ENCODE results near the gene RIC3.

The RIC3 gene

DNA sequence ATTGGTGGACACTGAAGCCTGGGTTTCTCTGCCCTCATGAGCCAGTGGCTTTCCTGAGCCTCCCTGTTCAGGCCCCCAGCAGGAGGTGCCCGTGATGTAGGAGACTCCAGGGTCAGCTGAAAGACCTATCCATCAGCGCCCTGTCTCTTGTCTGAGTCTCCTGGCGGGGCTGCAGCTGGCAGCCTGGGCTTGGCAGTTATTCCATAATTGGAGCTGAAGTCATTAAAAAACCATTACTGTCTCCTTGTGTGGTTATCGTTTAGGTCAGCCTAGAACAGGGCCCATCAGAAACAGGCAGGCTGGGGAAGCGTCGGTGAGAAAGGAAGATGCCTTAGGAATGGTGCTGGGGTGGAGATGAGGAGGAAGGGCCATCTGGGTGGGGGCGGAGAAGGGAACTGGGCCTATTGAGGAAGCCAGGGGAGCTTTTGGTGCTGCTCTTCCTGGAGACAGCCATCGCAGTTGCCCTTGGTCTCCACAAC, 82.8 kb downstream of the RIC3 start:
- DNase-seq: no peak

DNA sequence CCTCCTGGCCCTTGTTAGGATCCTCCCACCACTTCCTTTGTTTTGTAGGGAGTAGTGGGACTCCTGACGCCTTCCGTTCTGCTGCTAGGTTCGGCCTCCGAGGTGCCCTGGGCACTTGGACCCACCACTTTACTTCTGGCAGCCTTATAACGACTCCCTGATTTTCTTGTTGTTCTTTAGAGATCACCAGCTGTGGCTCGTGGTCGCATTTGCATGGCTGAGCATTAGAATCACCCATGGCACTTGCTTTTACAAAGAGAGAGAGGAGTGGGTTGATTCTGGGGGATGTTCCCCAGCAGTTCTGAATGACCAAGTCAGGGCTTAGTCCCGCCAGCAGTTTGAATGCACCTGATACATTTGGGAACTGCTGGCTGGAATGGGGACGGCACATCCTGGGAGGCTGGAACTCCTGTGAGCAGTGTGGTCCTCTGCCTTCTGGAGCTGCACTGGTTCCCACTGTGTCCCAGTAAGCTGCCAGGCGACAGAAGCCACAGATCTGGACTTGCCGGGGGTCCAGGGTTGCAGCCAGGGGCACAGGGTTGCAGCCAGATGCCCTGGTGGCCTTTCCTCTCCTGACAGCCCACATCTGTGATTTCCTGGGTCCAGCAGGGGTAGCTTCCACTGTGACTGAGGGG, 83.7 kb downstream of the RIC3 start:
- DNase-seq: no peak

DNA sequence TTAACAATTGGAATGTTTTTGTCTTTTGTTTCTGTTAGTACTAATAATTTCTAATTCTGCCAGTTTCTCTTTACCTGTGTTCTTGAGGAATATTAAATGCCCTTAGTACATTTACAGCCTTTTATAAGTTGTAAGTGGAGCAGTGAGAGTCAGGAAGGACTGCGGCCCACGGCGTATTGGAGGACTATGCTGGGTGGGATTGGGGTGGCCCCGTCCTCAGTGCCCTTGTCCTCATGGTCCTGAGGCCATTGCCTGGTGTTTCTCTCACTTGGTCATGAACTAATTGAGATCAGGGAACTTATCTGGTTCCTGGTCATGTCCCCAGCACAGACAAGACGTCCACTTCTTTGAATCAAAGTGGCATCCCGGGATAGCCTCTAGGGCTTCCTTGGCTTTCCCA, 84.5 kb downstream of the RIC3 start:
- no peak for DNase-seq

DNA sequence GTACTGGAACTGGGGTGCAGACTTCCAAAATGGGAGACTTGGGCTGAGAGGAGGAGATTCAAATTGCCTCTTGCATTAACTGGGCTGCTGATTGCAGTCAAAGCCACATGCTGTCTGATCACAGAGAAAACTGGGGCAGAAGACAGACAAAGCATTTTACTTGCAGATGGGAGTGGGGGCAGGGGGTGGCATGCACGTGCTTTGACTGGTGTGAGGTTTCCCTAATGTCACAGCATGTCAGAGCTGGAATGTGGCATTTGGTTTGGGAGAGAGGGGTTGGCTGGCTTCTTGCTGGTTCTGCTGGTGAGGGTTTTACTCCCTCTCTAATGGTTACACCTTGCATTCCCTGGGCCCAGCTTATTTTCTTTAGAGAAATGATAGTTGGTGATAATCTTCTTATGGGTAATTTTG, 84.9 kb downstream of the RIC3 start:
- no peak for DNase-seq

DNA sequence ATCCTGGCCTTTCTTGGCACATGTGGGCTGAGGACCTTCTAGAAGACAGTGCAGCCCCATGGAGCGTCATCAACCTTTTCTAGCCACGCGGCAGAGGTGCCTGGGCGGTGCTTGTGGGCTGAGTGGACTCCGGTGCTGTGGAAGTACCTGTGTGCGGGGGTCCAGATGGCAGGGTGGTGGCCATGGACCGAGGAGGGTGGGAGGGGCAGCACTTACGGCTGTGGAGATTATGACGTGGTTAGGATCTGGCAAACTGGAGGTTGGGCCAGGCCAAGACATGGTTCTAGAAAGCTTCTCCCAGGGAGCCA, 85.8 kb downstream of the RIC3 start:
- DNase-seq: no peak

DNA sequence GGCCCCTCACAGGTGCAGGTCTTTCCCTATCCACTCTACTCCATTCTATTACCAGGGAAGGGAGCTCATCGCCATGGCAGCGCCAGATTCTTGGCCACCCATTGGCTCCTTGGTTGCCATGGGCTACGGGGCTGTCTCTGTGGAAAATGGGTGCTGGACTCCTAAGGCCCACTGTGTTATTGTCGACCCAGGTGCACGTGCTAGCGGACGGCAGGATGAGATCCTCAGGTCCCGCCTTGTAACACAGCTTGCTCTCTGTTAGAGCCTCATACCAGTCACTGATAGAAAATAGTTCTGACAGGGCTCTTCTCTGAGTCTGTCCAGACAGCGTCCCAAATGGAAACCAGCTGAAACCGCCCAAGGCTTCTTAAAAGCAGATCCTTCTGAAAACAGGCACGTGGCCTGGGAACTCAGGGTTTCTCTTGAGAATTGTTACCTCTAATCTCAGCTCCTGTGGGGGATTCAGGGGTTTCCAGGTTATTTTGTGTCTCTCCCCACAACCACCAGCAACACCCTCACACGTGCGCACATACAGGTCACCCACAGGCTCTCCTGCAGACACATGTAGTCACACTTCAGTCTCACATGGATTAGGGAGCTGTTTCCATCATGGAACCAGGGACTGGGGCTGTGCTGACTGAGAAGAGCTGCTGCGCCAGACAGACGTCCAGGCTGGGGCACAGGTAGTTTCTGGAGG, 86.3 kb downstream of the RIC3 start:
- no peak for DNase-seq

DNA sequence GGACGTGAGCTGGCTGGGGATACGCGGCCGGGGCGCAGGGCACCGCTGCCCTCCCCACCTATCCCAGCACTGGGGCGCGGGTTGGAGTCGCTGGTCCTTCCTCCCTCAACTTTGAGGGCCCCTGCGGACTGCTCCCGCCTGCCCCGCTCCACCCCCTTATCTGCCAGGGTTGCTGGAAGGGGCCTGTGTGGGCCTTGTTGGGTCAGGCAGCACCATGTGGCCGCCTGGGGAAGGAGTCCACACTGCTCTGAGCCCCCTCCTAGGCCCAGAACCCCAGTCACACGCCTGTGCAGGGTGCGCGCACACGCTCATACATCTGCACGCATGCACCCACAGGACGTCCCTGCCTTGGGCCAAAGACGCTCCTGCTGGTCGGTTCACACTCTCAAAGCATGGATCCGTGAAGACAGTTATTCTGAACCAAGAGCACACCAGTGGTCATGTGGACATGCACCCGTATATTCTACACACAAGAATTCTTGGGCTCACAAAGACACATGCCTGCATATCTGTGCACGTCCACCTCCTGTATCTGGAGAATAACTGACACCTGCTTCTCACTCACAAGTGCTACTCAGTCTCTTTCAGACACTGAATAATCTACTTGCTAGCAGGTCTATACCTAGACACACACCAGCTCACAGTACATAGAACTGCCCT, 87.1 kb downstream of the RIC3 start:
- no peak for DNase-seq

DNA sequence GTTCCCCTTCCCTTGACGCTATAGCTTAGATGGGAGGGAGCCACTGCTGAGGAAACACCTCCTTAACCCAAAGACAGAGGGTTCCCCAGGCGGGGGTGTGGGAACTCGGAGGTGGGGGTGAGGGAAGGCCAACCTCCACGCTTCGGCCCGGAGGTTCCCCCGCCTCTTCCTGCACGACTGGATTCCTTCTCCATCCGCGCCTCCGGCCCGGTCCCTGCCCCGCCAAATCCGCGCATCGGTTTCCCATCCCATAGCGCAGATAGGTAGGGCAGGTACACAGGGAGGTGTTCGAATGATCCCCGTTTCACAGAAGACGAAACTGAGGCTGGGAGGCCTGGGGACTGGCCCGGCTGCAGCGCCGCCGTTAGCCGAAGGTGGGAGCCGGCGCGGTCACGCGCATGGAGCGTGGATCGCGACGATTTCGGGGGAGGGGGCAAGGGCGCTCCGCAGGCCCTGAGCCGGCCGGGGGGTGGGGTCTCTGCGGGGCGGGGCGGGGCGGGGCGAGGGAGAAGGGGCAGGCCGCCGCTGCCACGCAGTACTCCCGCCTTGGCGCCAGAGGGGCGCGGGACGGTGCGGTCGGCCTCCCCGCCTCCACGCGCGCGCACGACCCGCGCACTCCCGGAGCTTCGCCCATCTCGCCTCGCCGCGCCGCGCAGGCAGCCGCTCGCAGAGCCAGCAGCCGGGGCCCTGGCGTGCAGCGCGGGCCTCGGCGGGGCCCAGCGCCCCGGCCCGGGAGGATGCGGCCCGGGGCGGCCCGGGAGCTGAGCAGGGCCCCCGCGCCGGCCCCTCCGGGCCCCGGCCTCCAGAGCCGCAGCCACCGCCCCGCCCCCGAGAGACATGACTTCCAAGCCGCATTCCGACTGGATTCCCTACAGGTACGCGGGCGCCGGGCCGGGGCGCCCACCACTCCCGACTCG, 87.9 kb downstream of the RIC3 start, which contains the start of gene TUB:
Gene TUB (plus strand): TSS at position 538 of the 917 bp plus-strand sequence. CDS start 300 bp downstream, at position 838.
- DNase-seq: peak in 2 of 3 donors; percentile 19 to 45

DNA sequence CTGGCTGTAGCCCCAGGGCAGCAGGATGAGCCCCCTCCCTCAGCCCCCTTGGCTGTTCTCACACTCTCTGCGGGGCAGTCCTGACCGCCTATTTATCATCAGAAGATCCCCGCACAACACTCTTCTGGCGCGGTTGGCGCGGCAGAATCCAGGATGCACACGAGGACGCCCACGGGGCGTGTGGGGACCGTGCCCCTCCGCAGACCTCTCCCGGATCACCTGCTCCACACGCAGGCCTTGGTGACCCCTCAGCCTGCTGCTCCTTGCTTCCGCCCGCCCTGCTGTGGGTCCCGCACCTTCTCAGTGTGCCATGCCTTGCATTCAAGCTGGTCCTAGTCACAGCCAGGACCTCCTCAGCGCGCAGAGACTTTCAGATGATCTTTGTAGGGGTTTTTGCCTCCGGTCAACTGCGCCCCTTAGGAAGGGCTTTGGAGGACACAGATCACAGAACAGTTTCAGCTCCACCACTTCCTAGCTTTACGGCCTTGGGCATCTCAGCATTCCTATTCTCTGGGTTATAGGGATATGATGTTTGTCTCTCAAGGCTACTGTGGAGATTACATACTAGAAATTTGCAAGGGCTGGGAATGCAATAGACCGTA, 88.7 kb downstream of the RIC3 start:
- no peak for DNase-seq

DNA sequence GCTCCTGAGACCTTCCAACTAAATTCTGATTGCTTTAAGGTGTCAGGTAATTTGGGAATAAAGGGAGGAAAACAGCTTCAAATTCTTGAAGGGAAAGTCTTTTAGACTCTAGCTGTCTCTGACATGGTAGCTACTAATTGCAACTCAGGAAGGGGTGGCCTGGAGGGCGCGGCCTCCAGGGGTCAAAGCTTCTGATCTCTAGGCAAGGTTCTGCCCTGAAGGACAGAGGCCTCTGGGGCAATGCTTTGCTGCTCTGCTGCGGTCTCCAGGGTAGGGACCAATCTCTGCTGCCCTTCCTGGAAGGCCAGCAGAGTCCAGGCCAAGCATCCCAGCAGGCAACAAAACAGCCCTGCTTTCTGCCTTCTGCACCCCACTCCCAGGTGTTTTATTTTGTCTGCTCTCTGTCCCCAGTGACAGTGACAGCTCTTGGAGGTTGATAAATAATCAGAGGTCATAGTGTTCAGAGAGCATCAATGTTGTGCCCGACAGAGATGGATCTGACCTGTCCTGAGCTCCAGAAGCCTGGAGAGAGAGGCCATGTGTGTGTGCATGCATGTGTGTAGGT, 89.6 kb downstream of the RIC3 start:
- no peak for DNase-seq

DNA sequence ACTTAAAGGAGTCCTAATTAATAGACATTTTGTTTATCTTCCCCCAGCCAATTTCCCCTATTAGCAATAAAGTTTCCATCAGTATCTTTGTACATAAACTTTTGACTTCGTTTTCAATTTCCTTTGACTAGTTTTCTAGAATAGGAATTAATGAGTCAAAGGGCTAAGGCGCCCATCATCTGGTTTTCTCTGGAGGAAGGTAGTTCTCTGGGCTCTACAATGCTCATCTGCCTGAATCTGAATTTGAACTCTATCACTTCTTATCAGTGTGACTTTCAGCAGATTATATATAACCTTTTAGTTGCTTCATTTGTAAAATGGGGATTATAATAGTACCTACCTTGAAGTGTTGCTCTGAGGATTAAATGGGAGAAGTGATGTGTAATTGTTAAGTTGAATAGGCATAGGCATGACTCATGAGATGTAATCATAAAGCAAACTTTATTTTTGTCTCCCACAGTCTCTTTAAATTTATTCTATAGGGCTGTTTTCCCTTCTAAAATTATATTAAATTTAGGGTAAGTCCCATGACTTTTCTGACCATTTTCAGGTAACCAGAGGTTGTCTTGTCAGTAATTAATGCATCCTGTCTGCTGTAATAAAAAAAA, 93.6 kb downstream of the RIC3 start:
- no peak for DNase-seq

DNA sequence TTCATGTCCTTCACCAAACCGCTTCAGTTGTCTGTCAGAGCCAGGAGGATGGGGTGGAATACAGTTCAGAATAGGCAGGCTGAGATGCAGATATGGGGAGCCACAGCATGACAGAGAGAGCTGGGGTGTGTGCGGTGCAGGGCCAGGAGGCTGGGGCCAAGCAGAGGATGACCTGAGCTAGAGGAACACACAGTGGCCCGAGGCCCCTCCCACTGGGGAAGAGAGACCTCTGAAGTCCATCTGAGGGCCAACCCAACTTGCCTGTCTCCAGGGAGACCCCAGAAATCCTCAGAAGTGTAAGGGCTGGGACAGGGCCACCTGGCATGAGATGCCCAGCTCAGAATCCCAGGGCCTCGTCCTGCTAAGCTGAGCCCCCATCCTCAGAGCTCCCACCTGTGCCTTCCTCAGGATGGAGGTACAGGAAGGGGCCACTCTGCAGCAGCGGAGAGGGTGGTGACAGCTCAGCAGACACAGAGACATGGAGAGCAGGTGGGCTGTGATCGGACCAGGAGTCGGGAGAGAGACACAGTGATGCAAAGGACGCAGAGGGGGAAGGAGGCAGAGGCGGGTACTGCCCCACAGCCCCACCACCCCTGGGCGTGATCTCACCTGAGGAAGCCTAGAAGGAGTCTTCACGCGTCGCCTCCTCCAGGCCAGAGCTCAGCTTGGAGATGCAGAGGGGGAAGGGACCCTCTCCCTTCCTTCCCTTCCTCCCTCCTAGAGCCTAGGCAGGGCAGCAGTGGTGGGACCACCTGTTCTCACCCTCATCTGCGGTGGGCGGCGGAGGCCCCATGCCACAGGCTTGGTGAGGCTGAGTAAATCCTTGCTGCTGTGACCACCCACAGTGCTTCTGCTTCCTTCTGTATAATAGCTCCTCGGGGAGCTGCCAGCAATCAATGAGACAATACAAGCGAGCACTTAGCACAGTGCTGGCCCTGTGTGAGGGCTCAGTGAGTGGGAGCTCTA, 96.9 kb downstream of the RIC3 start:
- DNase-seq: no peak

DNA sequence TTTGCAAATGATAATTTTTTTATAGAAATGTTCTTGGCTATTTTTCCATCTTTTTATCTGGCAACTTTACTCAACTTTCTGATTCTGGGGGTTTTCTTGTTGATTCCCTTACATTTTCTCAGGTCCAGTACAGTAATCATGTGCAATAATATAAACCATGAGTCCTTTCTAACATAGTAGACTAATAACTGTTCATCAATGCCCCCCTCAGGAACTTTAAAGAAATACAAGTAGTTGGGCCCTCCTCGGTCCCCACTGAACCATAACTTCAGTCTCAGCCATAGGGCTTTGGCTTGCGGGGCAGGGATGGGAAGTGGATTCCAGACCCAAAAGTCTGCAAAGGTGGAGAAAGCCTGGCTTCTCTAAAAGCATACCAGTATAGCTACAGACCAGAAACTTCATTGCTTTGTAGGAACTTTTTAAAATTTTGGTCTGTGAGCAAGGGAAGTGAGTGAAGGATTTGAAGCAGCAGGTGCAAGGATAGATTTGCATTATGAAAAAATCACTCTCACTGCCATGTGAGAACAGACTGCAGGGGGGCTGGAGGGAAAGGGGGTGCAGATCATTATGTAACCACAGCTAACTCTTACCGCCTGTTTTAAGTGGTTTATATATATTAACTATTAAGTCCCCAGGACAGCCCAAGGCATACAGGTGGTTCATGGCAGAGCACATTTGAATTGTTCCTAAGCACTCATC, 98.3 kb downstream of the RIC3 start:
- peak; percentile 35 to 44 (median 40) for DNase-seq

DNA sequence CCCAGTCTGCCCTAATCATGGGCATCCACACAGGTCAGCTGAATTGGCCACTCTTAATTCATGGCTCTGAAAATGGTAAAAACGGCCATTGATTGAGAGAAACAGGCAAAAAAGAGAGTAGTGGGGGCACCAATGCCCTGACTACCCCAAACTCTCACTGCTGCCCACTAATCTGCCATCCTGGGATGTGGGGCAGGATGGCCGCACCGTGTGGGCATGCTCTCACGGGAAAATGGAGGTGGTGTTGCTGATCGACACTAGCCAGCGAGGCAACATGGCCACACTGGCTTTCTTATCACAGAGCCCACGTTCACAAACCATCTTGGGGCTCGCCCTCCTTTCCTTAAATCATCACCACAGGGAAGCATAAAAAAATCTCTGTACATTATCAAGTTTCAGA, 99.1 kb downstream of the RIC3 start:
- no peak for DNase-seq

DNA sequence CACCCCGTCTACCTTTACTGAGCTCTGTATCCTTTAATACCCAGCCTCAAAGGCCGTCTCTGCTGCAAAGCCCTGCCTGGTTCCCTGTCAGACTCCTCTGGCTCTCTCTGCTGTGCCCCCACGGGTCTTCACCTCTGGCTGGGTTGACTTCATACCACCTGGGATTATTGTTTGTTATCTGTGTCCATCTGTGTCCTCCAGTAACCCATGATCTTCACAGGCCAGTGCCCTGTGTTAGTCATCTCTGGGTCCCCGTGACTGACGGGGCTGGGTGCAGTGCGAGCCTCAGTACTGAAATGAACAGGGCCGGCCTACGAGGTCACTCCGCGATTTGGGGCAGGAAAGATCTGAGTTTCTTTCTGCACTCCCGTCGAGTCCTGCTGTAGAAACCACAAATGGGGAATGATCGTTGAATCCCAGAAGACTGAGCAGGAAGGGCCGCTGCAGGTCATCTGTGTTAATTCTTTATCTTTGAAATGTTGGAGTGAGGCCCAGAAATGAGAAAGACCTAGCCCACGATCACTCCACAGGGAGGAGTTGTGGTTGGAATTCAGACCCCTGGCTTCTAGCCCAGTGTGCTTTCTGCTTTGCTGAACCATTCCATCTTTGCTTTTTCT, 100.1 kb downstream of the RIC3 start:
- no peak for DNase-seq

DNA sequence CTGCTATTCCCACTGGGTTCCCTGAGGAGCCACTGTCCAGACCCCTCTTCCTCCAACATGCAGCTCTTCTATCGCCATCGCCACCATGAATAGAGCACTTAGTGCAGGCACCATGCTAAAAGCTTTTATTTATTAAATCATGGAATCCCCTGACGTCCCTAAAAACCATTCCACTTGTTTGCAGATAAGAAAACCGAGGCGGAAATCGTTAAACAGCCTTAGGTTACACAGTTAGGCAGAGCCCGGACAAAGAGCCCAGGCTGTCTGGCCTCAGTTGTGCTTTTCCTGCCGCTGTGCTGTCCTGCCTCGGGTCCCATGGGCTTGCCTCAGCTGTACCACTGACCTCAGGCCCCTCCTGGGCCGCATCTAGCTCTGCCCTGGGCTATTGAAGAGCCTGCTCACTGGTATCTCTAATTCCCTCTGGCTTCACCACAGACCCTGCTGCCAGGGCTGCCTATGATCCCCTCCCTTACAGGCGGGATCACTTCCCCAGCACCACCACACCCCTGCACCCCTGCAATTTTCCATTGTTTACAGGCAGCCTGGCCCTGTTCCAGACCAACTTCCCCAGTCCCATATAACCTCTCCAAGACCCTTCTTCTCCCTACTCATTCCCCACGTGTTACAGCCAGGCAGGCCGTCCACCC, 100.8 kb downstream of the RIC3 start:
- no peak for DNase-seq

DNA sequence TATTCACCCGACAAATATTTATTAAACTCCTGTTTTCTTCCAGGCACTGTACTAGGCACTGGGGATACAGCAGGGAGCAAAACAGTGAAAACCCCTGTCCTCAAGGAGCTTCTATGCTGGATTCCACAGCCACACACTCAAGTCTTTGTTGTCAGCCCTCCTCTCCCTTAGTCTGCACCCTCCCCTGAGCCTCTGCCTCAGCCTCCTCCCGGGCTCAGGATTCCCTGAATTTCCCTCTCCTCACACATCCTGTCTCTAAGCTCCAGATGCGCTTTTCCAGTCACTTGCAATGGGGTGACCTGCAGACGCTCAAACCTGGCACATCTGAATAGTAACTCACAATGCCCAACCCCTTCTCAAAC, 101.3 kb downstream of the RIC3 start:
- DNase-seq: no peak

DNA sequence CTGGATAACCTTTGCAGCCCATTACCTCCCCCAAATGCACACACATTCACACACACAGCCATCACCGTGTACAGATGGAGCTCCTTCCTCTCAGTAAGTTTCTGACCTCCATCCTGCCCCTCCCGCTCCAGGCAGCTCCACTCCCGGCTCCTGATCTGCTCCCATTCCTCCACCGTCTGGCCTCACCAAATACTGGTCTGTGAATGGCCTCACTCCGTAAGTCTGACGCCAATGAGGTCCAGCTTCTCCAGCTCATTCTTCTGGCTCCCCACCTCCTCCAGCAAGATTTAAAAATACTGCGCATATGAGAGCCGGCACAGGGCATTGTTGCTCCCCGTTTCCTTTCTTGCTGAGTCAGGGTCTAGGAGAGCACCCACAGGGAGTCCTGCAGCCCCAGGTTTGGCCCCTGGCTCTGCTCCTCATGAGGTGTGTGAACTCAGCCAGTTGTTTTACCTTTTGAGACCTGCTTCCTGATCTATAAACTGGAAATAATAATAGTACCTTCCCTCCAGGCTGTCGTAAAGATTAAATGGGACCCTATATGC, 101.8 kb downstream of the RIC3 start:
- DNase-seq: no peak
